OCI-LY3 (cell line): ENCODE measurements around the gene PRDX6.

Experiments used
- EZH2phosphoT487 ChIP-seq: fragments of 200-600 bp; shearing (Covaris generic); IDR thresholded peaks from 2 replicates; pipeline ENCODE4 v1.6.1; 2018; ENCODE audit warnings: antibody characterized with exemption, mixed run types, low read depth
- TF ChIP-seq, protein P1 (sequence below): fragments of 200-600, 300-600 bp; sonication (generic); IDR thresholded peaks from 2 replicates; pipeline ENCODE4 v1.5.1; 2014; ENCODE audit warnings: antibody characterized with exemption, low read length, low read depth

DNA sequence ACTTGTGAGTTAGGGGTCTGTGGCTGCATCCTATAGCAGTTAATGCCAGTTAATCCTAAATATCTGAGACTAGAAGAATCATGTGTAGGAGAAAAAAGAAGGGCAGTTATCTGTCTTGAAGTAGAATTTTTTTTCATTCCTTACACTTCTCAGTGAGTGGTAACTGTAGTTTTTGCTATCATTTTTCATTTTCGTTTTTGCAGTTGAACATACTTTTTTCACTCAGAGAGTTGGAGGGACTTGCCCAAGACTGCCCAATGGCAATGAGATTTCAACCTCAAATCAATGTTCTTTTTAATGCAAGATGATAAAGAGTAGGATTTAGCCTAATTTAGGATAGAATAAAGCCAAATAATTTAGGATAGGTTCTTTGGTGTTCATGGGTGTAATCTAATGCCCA, 5.5 kb downstream of the PRDX6 start:
- TF ChIP-seq, protein P1, sequence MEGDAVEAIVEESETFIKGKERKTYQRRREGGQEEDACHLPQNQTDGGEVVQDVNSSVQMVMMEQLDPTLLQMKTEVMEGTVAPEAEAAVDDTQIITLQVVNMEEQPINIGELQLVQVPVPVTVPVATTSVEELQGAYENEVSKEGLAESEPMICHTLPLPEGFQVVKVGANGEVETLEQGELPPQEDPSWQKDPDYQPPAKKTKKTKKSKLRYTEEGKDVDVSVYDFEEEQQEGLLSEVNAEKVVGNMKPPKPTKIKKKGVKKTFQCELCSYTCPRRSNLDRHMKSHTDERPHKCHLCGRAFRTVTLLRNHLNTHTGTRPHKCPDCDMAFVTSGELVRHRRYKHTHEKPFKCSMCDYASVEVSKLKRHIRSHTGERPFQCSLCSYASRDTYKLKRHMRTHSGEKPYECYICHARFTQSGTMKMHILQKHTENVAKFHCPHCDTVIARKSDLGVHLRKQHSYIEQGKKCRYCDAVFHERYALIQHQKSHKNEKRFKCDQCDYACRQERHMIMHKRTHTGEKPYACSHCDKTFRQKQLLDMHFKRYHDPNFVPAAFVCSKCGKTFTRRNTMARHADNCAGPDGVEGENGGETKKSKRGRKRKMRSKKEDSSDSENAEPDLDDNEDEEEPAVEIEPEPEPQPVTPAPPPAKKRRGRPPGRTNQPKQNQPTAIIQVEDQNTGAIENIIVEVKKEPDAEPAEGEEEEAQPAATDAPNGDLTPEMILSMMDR: no peak
- no peak for TF ChIP-seq EZH2phosphoT487
